WTC11 (cell line): ENCODE data around the gene DNAH5.

Experiments used
- FOXP1 ChIP-seq: sonication (generic); formaldehyde crosslinking; IDR thresholded peaks from 2 replicates; pipeline ENCODE4 v1.8.0; 2022; ENCODE audit warnings: missing genetic modification reagents, mild to moderate bottlenecking, moderate library complexity, borderline replicate concordance
- IRF2 ChIP-seq: sonication (generic); formaldehyde crosslinking; IDR thresholded peaks from 2 replicates; pipeline ENCODE4 v1.8.0; 2022; ENCODE audit warnings: low read depth, missing genetic modification reagents, borderline replicate concordance
- MXD4 ChIP-seq: fragments of 250-450 bp; sonication (Bioruptor Pico); IDR thresholded peaks from 2 replicates; pipeline ENCODE4 v1.8.0; 2021; ENCODE audit warnings: mild to moderate bottlenecking, moderate library complexity, borderline replicate concordance
- NFYB ChIP-seq: sonication (generic); formaldehyde crosslinking; conservative IDR thresholded peaks from 2 replicates; pipeline ENCODE4 v1.8.0; 2022; ENCODE audit warnings: low read depth, missing genetic modification reagents
- NR1H2 ChIP-seq: sonication (generic); formaldehyde crosslinking; IDR thresholded peaks from 2 replicates; pipeline ENCODE4 v1.9.0; 2021; ENCODE audit warnings: mild to moderate bottlenecking, moderate library complexity, missing genetic modification reagents
- NR2C2 ChIP-seq: sonication (generic); formaldehyde crosslinking; IDR thresholded peaks from 2 replicates; pipeline ENCODE4 v1.8.0; 2022; ENCODE audit warnings: mild to moderate bottlenecking, missing genetic modification reagents
- ZNF263 ChIP-seq: sonication (generic); formaldehyde crosslinking; IDR thresholded peaks from 2 replicates; pipeline ENCODE4 v1.8.1; 2022; ENCODE audit warnings: low read depth, mild to moderate bottlenecking, moderate library complexity, missing genetic modification reagents
- TF ChIP-seq, protein P1 (sequence below): fragments of 200-600 bp; IDR thresholded peaks from 2 replicates; pipeline ENCODE4 v1.8.0; 2022; ENCODE audit warnings: antibody characterized with exemption
- TF ChIP-seq, protein P2 (sequence below): sonication (generic); formaldehyde crosslinking; IDR thresholded peaks from 2 replicates; pipeline ENCODE4 v1.8.0; 2022; ENCODE audit warnings: mild to moderate bottlenecking, missing genetic modification reagents
- TF ChIP-seq, protein P3 (sequence below): sonication (generic); formaldehyde crosslinking; IDR thresholded peaks from 2 replicates; pipeline ENCODE4 v1.8.1; 2022; ENCODE audit warnings: mild to moderate bottlenecking, moderate library complexity, missing genetic modification reagents
- TF ChIP-seq, protein P4 (sequence below): sonication (generic); formaldehyde crosslinking; conservative IDR thresholded peaks from 2 replicates; pipeline ENCODE4 v1.8.1; 2022; ENCODE audit warnings: mild to moderate bottlenecking, missing genetic modification reagents

DNA sequence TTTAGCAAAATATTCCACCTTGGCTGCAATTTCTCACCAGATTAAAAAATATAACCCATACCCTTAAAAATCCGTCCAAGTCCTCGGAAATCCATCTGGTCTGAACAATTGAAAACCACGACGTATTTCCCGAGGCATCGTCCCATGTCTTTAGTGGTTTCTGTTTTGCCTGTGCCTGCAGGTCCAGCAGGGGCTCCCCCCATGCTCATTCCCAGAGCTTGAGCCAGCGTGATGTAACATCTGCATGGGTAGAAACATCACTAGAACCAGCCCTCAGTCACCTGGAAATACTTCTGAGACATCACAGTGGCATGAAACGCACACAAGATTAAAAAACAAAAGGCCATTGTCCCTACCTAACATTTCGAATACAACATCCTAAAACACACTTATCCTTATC, 114.0 kb downstream of the DNAH5 start:
- TF ChIP-seq, protein P1, sequence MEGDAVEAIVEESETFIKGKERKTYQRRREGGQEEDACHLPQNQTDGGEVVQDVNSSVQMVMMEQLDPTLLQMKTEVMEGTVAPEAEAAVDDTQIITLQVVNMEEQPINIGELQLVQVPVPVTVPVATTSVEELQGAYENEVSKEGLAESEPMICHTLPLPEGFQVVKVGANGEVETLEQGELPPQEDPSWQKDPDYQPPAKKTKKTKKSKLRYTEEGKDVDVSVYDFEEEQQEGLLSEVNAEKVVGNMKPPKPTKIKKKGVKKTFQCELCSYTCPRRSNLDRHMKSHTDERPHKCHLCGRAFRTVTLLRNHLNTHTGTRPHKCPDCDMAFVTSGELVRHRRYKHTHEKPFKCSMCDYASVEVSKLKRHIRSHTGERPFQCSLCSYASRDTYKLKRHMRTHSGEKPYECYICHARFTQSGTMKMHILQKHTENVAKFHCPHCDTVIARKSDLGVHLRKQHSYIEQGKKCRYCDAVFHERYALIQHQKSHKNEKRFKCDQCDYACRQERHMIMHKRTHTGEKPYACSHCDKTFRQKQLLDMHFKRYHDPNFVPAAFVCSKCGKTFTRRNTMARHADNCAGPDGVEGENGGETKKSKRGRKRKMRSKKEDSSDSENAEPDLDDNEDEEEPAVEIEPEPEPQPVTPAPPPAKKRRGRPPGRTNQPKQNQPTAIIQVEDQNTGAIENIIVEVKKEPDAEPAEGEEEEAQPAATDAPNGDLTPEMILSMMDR, result no peak
- TF ChIP-seq FOXP1 (no peak), ZNF263 (no peak), NFYB (CRISPR knock-in tag) (no peak), NR1H2 (no peak), NR2C2 (no peak), IRF2 (CRISPR knock-in tag) (no peak), MXD4 (CRISPR knock-in tag) (no peak)
- TF ChIP-seq, protein P2, sequence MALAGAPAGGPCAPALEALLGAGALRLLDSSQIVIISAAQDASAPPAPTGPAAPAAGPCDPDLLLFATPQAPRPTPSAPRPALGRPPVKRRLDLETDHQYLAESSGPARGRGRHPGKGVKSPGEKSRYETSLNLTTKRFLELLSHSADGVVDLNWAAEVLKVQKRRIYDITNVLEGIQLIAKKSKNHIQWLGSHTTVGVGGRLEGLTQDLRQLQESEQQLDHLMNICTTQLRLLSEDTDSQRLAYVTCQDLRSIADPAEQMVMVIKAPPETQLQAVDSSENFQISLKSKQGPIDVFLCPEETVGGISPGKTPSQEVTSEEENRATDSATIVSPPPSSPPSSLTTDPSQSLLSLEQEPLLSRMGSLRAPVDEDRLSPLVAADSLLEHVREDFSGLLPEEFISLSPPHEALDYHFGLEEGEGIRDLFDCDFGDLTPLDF (CRISPR knock-in tag), result no peak
- TF ChIP-seq, protein P3, sequence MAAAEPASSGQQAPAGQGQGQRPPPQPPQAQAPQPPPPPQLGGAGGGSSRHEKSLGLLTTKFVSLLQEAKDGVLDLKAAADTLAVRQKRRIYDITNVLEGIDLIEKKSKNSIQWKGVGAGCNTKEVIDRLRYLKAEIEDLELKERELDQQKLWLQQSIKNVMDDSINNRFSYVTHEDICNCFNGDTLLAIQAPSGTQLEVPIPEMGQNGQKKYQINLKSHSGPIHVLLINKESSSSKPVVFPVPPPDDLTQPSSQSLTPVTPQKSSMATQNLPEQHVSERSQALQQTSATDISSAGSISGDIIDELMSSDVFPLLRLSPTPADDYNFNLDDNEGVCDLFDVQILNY (CRISPR knock-in tag), result no peak
- TF ChIP-seq, protein P4, sequence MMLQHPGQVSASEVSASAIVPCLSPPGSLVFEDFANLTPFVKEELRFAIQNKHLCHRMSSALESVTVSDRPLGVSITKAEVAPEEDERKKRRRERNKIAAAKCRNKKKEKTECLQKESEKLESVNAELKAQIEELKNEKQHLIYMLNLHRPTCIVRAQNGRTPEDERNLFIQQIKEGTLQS (CRISPR knock-in tag), result no peak
